ENCODE measurements around the gene CLCN6.

CLCN6 gene

DNA sequence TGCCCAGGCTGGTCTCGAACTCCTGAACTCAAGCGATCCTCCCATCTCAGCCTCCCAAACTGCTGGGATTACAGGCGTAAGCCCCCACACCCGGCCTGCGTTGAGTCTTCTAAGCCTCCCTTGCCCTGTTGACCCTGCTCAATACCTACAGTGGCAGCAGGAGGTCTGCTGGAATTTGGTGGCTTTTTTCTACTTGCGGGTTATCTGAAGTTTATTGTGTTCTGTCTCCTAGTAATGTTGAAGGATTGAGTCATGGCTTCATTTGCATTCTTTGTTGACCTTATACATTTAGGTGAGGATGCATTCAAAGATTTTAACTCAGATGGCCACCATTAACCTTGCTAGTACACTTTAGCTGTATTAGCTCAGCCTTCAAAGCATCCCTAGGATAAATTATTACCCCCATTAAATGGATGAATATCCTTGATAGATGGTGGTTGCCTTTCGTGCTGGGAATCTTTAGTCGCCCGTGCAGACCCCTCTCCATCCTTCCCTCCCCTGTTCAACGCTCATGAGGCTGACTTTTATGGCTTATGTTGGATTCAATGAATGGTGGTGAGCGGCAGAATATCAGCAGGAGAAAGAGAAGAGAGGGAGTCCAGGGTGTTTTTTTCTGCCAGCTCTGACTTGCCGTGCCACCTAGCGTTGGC, 62.5 kb downstream of the CLCN6 start:
- DNase-seq (ENCODE audit: low read depth) = no peak
- H3K4me3 ChIP-seq (ENCODE audit: low read depth, low read length) = no peak overlapping the region

DNA sequence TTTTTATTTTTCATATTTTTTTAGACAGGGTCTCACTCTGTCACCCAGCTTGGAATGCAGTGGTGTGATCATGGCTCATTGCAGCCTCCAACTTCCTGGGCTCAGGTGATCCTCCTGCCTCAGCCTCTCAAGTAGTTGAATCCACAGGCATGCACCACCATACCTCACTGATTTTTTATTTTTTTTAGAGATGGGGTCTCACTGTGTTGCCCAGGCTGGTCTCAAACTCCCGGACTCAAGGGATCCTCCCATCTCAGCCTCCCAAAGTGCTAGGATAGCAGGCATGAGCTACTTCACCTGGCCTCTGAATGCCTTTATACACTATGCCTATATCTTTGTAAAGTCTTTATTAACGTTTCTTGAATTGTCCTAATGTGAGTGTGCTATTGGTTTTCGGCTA, 63.1 kb downstream of the CLCN6 start:
- no peak for DNase-seq (ENCODE audit: low read depth)
- no peak overlapping the region for H3K4me3 ChIP-seq (ENCODE audit: low read depth, low read length)

GRCh38 chr1:11869650-11870207, 63.7 kb downstream of the CLCN6 start:
- H3K4me3 ChIP-seq (ENCODE audit: low read depth, low read length) = no peak overlapping the region
- no peak for DNase-seq (ENCODE audit: low read depth)

- DNase-seq (ENCODE audit: low read depth) = no peak
- H3K4me3 ChIP-seq (ENCODE audit: low read depth, low read length) = no peak overlapping the region
Measured at GRCh38 chr1:11872545-11872944, 66.6 kb downstream of the CLCN6 start.

DNA sequence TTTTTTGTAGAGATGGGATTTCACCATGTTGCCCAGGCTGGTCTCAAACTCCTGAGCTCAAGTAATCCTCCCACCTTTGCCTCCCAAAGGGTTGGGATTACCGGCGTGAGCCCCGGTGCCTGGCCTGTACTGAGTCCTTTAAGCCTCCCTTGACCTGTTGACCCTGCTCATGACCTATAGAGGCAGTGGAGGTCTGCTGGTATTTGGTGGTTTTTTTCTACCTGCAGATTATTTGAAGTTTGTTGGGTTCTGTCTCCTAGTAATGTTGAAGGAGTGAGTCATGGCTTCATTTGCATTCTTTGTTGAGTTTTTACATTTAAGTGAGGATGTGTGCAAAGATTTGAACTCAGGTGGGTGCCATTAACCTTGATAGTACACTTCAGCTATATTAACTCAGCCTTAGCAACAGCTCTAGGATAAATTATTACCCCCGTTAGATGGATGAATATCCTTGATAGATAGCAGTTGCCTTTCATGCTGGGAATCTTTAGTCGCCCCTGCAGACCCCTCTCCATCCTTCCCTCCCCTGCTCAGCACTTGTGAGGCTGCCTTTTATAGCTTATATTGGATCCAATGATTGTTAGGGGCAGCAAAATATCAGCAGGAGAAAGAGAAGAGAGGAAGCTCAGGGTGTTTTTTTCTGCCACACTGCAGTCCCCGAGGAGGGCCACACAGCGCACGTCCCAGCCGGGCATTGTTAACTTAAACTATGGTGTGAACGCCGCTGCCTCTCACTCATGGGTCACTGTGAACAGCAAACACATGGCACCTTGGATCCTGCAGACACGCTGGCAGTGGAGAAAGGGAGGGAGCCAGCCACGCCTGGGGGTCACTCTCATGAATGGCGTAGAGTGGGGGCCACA, 67.6 kb downstream of the CLCN6 start:
- H3K4me3 ChIP-seq (ENCODE audit: low read depth, low read length) = no peak overlapping the region
- DNase-seq (ENCODE audit: low read depth) = no peak

GRCh38 chr1:11874258-11874562, 68.2 kb downstream of the CLCN6 start:
- no peak for DNase-seq (ENCODE audit: low read depth)
- no peak overlapping the region for H3K4me3 ChIP-seq (ENCODE audit: low read depth, low read length)

DNA sequence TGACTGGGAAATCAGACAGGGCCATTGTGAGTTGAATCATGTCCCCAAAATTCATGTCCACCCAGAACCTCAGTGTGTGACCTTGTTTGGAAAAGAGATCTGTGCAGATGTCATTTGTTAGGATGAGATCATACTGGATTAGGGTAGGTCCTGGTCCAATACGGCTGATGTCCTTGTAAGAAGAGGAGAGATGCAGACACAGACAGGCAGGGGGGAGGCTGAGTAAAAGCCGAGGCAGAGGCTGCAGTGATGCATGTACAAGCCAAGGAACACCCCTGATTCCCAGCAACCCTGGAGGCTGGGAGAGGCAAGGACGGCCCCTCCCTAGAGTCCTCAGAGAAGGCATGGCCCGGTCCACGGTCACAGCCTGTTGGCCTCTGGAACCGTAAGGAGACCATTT, 68.6 kb downstream of the CLCN6 start:
- no peak for DNase-seq (ENCODE audit: low read depth)
- no peak overlapping the region for H3K4me3 ChIP-seq (ENCODE audit: low read depth, low read length)

DNA sequence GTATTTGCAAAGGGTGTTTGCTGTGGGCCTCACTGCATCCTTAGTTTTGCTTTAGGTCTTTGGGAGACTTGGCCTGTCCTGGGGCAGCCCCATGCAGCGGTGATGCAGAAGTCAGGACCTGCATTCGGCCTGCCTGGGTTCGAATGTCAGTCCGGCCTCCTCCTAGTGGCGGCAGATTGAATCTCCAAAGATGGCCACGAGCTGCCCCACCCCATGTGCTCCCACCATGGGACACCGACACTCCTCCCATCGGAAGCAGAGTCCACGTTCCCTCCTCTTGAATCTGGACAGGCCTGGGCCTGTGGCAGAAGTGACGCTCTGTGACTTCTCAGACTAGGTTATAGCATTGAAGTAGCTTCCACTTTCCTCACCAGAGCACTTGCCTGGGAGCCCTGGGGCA, 69.1 kb downstream of the CLCN6 start:
- H3K4me3 ChIP-seq (ENCODE audit: low read depth, low read length) = no peak overlapping the region
- no peak for DNase-seq (ENCODE audit: low read depth)

DNA sequence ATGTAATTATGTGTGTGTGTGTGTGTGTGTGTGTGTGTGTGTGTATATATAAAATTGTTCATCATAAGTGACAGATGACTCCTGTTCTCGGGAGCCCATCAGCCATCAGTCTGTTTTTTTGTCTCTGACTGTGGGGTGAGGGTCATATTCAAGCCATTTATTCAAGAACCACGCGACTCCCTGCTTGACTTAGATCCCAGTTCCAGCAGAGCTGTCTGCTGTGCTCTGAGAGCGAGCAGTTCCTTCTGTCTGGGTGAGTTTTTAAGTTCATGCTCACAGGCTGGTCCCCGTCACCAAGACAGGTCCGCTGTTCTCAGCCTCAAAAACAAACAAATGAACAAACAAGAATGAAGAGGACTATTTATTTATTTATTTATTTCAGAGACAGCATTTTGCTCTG, 71.1 kb downstream of the CLCN6 start:
- DNase-seq (ENCODE audit: low read depth) = no peak
- H3K4me3 ChIP-seq (ENCODE audit: low read depth, low read length) = no peak overlapping the region

DNA sequence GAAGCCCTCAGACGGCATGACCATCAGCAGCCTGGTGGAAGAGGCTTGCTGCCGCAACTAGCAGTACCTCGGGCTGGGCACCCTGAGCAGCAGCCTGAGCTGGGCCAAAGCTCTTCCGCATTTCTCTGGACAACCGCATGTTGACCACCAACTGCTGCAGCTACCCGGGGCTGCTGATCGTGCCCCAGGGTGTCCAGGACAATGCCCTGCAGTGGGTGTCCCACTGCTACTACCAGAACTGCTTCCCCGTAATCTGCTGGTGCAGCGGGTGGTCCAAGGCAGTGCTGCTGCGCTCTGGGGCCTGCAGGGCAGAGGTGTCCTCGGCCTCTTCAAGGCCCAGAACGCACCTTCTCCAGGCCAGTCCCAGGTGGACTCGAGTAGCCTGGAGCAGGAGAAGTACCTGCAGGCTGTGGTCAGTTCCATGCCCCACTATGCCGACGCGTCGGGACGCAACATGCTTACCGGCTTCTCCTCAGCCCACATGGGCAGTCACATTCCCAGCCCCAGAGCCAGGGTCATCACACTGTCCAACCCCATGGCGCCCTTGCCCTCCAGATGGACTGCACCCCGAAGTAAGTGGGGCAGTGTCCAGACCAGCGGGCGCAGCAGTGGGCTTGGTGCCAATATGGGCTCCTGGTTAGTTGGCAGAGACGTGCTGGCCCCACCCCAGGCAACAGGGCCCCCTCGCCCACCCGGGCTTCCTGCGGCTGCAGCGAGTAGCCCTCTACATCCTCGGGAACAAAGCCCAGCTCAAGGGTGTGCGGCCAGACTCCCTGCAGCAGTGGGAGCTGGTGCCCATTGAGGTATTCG, 72.3 kb downstream of the CLCN6 start:
- no peak for DNase-seq (ENCODE audit: low read depth)
- H3K4me3 ChIP-seq (ENCODE audit: low read depth, low read length) = no peak overlapping the region

DNA sequence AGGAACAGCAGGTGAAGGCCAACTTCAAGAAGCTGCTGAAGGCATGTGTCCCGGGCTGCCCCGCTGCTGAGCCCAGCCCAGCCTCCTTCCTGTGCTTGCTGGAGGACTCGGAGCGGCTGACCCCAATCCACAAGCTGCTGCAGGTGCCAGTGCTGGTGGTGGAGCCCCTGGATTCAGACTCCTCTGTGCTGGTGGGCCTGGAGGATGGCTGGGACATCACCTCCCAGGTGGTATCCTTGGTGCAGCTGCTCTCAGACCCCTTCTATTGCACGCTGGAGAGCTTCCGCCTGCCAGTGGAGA, 72.8 kb downstream of the CLCN6 start:
- no peak for DNase-seq (ENCODE audit: low read depth)
- H3K4me3 ChIP-seq (ENCODE audit: low read depth, low read length) = no peak overlapping the region

GRCh38 chr1:11879311-11880180, 73.6 kb downstream of the CLCN6 start:
- no peak for DNase-seq (ENCODE audit: low read depth)
- no peak overlapping the region for H3K4me3 ChIP-seq (ENCODE audit: low read depth, low read length)

- DNase-seq (ENCODE audit: low read depth) = no peak
- H3K4me3 ChIP-seq (ENCODE audit: low read depth, low read length) = no peak overlapping the region
Measured at GRCh38 chr1:11880181-11880575, 74.2 kb downstream of the CLCN6 start.

GRCh38 chr1:11880911-11881748, 75.1 kb downstream of the CLCN6 start:
- no peak overlapping the region for H3K4me3 ChIP-seq (ENCODE audit: low read depth, low read length)
- DNase-seq (ENCODE audit: low read depth) = no peak

- no peak overlapping the region for H3K4me3 ChIP-seq (ENCODE audit: low read depth, low read length)
- DNase-seq (ENCODE audit: low read depth) = no peak
Measured at GRCh38 chr1:11881749-11882441, 75.9 kb downstream of the CLCN6 start.

GRCh38 chr1:11882814-11883538, 77.0 kb downstream of the CLCN6 start:
- no peak for DNase-seq (ENCODE audit: low read depth)
- H3K4me3 ChIP-seq (ENCODE audit: low read depth, low read length) = no peak overlapping the region

DNA sequence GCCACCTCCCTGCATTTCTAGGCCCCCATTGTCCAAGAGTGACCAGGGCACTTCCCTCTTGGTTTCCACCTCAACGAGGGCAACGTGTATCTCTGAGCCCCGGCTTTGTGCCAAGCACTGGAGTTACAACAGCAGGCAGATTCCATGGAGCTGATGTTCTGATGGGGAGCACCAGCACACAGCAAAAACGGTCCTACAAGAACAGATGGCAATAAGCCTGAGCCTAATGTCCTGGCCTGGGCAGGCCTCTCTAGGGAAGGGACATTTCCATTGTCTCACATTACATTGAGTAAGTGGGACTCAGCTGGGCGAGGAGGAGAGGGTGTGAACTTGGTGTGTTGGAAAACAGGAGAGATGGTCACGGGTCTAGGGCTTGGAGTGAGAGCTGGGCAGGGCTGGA, 79.9 kb downstream of the CLCN6 start:
- H3K4me3 ChIP-seq (ENCODE audit: low read depth, low read length) = no peak overlapping the region
- DNase-seq (ENCODE audit: low read depth) = no peak
